HG02763 (cell line): ENCODE data around the gene CKM.
"Not testable (repeated sequence)": the region's sequence is repeated elsewhere in the genome, so short reads cannot be mapped to it uniquely, and the experiment has no call there.

Experiments used
- ATAC-seq: cut with Tn5 transposase; IDR thresholded peaks from one replicate; pipeline ENCODE4 v1.9.1; 2021; ENCODE audit warnings: mild to moderate bottlenecking, moderate library complexity; ENCODE audit not compliant: unreplicated experiment

Gene CKM

GRCh38 chr19:45293682-45294081 lies 29.0 kb downstream of the CKM start:
- no peak for ATAC-seq

- ATAC-seq = no peak
These were observed 30.8 kb downstream of the CKM start for GRCh38 chr19:45291834-45292233.

- ATAC-seq = no peak
These were observed 32.2 kb downstream of the CKM start for GRCh38 chr19:45290381-45290931.

GRCh38 chr19:45283443-45284033 lies 39.1 kb downstream of the CKM start:
- no peak for ATAC-seq

DNA sequence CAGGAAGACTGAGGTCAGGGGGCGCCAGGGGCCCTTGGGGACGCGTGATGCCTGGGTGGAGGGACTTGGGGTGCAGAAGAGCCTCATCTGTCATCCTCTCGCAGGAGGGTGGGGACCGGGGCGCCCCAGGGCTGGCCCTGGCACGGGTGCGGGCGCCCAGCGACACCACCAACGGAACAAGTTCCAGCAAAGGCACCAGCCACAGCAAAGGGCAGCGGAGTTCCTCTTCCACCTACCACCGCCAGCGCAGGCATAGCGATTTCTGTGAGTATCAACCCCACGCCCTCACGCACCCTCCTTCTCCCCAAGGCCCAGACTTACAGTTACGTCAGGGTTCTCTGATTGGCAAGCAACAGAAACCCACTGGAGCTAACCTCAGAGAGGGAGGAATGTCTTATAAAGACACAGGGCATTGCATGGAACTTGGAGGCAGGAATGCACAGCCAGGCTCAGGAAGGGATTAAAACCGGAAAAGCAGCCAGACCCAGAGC lies 42.2 kb downstream of the CKM start:
- no peak for ATAC-seq

GRCh38 chr19:45279587-45280192 lies 43.0 kb downstream of the CKM start:
- ATAC-seq = no peak

- ATAC-seq = no peak
These were observed 44.6 kb downstream of the CKM start for GRCh38 chr19:45278087-45278486.

- no peak for ATAC-seq
These were observed 46.4 kb downstream of the CKM start for GRCh38 chr19:45276284-45276687.

DNA sequence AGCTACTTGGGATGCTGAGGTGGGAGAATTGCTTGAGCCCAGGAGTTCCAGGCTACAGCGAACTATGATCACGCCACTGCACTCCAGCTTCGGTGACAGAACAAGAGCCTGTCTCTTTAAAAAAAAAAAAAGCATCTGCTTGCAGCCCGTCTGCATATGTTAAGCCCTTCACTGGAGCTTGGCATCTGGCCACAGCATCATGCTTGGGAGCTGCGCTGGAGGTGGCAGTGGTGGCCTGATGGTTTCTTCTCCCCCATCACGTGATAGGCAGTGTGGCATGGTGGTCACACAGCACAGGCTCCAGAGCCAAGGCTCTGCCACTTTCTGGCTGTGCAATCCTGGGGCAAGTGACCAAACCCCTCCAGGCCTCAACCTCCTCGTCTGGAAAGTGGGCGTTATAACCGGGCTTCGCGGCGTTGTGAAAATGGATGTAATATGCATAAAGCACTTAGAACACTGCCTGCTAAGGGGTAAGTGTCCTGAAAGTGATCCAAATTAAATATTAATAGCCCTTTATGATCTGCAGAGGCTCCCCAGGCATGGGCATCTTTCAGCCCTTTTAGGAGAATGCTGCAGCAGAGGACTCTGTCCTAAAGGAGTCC lies 47.2 kb downstream of the CKM start:
- no peak for ATAC-seq

- ATAC-seq = no peak
These were observed 49.2 kb downstream of the CKM start for GRCh38 chr19:45273521-45273855.

DNA sequence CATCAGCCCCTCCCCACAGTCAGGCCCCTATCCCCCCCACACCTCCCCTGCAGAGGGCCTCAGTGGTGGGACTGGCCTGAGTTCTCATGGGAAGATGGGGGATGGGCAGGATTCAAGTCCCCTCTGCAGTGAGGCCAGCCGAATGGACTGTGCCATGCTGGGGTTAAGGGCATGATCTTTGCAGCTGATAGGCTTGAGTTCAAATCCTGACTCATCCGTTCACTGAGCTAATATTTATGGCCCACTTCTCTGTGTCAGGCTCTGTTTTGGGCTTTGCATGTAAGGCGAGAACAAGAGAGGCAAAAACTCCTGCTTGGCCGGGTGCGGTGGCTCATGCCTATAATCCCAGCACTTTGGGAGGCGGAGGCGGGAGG lies 51.0 kb downstream of the CKM start:
- no peak for ATAC-seq

- ATAC-seq = no peak
These were observed 51.5 kb downstream of the CKM start for GRCh38 chr19:45271098-45271734.

GRCh38 chr19:45269939-45270338 lies 52.7 kb downstream of the CKM start:
- ATAC-seq = not testable (repeated sequence)

DNA sequence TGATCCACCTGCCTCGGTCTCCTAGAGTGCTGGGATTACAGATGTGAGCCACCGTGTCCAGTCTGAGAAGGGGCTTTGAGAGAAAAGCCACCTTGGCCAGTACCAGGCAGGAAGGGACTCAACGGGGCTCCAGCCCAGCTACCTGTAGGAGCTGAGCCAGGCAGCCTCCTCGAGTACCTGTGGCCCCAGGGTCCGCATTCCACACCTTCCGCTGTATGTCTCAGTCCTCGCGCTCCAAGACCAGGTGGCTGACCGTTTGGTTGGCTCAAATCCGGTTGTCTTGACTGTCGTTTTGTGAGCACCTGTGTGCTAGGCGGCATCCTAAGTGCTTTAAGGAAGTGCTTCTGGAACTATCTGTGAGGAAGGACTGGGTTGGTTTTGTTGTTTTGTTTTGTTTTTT lies 55.4 kb downstream of the CKM start:
- ATAC-seq = no peak

GRCh38 chr19:45265375-45265774 lies 57.3 kb downstream of the CKM start:
- no peak for ATAC-seq

- ATAC-seq = no peak
These were observed 57.8 kb downstream of the CKM start for GRCh38 chr19:45264781-45265317.

GRCh38 chr19:45263013-45263412 lies 59.7 kb downstream of the CKM start:
- no peak for ATAC-seq

DNA sequence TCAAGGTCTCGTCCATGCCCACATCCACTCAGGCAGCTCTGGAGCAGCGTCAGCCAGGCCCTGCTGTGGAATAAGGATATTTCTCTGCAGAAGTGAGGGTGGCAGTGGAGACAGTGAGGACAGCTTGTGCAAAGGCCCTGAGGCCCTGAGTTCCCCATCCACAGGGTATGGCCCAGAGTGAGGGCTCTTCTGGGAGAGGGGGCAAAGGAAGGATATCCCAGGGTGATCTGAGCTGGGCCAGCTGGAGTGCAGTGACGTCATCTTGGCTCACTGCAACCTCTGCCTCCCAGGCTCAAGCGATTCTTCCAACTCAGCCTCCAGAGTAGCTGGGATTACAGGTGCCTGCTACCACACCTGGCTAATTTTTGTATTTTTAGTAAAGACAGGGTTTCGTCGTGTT lies 60.1 kb downstream of the CKM start:
- no peak for ATAC-seq

DNA sequence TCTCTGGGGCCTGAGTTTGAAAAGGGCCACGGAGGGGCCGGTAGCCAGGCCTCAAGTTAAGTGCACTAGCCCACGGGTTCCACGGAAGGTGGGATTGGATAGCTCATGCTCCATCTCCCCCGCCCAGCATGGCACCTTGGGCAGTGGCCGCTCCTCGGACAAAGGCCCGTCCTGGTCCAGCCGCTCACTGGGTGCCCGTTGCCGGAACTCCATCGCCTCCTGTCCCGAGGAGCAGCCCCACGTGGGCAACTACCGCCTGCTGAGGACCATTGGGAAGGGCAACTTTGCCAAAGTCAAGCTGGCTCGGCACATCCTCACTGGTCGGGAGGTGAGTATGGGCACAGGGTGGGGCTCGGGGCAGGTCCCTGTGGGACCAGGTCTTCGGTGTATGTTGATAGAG lies 63.8 kb downstream of the CKM start:
- no peak for ATAC-seq

DNA sequence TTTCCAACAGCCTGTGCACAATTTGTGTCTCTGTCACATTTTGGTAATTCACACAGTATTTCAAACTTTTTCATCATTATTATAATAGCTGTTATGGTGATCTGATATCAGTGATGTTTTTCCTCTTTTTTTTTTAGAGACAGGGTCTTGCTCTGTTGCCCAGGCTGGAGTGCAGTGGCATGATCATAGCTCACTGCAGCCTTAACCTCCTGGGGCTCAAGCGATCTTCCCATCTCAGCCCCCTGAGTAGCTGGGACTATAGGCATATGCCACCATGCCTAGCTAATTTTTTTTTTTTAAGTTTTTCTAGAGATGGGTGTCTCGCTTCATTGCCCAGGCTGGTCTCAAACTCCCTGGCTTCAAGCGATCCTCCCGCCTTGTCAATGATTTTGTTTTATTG lies 65.8 kb downstream of the CKM start:
- ATAC-seq = no peak
